Kidney (tissue), 14 donors: ENCODE data around the gene HOXA9. TPM values are rescaled to one million over a fixed set of nuclear protein-coding genes. Genes with fewer than 3 reads are reported as not detected.

ENCODE experiments used
- DNase-seq, 5 donors: peaks; one replicate each; pipeline ENCODE4 v3.0.0-alpha.2; 2013 to 2020
- FAIRE-seq: peaks from 2 replicates; lab custom pipeline; 2012; peaks lifted over from hg19 to GRCh38; lab: Jason Lieb, UNC
- H3K27ac ChIP-seq, 2 donors: one replicate each; pipeline ENCODE4 v1.7.0; 2013; ENCODE audit warnings: low read depth in 2 of 2, low read length in 2 of 2, inconsistent platforms in 1 of 2
- H3K27me3 ChIP-seq: one replicate; pipeline ENCODE4 v1.7.1; 2013; ENCODE audit warnings: low read length, inconsistent platforms; ENCODE audit not compliant: control insufficient read depth, insufficient read depth
- H3K36me3 ChIP-seq, 3 donors: one replicate each; pipeline versions ENCODE4 v1.7.0 to v1.7.1; 2013; ENCODE audit warnings: low read length in 3 of 3, control low read depth in 1 of 3, inconsistent platforms in 1 of 3; ENCODE audit not compliant: insufficient read depth in 3 of 3, control insufficient read depth in 2 of 3
- H3K4me1 ChIP-seq, 3 donors: one replicate each; pipeline versions ENCODE4 v1.7.0 to v1.7.1; 2013; ENCODE audit warnings: low read length in 3 of 3, inconsistent platforms in 1 of 3, low read depth in 1 of 3; ENCODE audit not compliant: control insufficient read depth in 2 of 3, insufficient read depth in 2 of 3
- H3K4me3 ChIP-seq, 3 donors: one replicate each; pipeline versions ENCODE4 v1.7.0 to v1.8.1; 2013; ENCODE audit warnings: low read length in 3 of 3, control low read depth in 1 of 3, inconsistent platforms in 1 of 3
- H3K9ac ChIP-seq, 3 donors: one replicate each; pipeline versions ENCODE4 v1.7.0 to v1.7.1; 2013; ENCODE audit warnings: low read length in 3 of 3, control low read depth in 1 of 3, inconsistent platforms in 1 of 3
- H3K9me3 ChIP-seq, 3 donors: one replicate each; pipeline versions ENCODE4 v1.7.0 to v1.7.1; 2013; ENCODE audit warnings: low read length in 3 of 3, control low read depth in 1 of 3, inconsistent platforms in 1 of 3; ENCODE audit not compliant: control insufficient read depth in 2 of 3, insufficient read depth in 1 of 3
- CTCF ChIP-seq: IDR thresholded peaks from 3 replicates; pipeline ENCODE4 v1.5.1; 2012; ENCODE audit warnings: mild to moderate bottlenecking, moderate library complexity, borderline replicate concordance; ENCODE audit not compliant: insufficient read depth; ENCODE audit errors: extremely low read depth
- intact Hi-C: fragments of 100-400 bp; cut with DNase I; formaldehyde crosslinking; loops from one replicate; pipeline ENCODE4 v1.11.1; 2022
- polyA plus RNA-seq: library from polyadenylated mRNA; stranded (reverse); fragments of 350-450 nt; fragmentation: Illumina TruSeq; extraction: RNeasy Lipid Tissue Mini Kit (QIAGEN cat#74804); gene quantifications from one replicate; pipeline ENCODE4 v1.2.3, GENCODE V29; 2014; ENCODE audit warnings: low read depth, low replicate concordance; ENCODE audit not compliant: insufficient read depth
- total RNA-seq: library from RNA; stranded (reverse); fragmentation: NEBNext Ultra II Directional; extraction: Animal tissue kit (Norgen Biotek cat#: 25700); gene quantifications from one replicate; pipeline ENCODE4 v1.2.1, GENCODE V29; 2021
- donor health status: control.
- donor health status: control.
- donor health status: control.
- donor health status: control.
- donor health status: control.
- donor health status: DM: yes; HTN: yes; CAD: no.
- donor health status: Normal renal cell carcinoma (clear cell type).

The HOXA9 gene
- total and polyA plus RNA-seq, 2 donors from 2014 or later, result 36.7 to 36.8 TPM

DNA sequence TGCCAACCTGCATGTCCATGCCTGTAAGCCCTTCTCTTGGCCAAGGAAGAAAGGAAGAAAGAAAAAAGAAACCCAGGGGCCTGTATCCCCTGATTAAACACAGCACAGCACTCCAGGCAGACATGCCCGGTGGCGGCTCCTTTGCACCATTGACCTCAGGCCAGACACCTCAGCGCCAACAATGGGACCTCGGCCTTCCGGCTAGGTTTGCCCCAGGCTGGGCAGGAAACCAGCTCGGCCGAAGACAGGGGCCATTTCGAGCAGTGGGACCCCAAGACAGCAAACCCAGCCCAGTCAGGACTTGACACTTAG, 5.9 kb upstream of the HOXA9 start:
- DNase-seq (peak in 2 of 5 donors; percentile 69), FAIRE-seq (no peak)
- Histone ChIP-seq H3K27me3 (no peaks in the 10 kb centered on the region), H3K9me3 (no peaks in the 10 kb centered on the region), H3K36me3 (no peaks in the 10 kb centered on the region), H3K27ac (peak overlapping the region; percentile 84 to 96), H3K9ac (peak overlapping the region; percentile 72 to 95 (median 85)), H3K4me1 (no peaks in the 10 kb centered on the region), H3K4me3 (peak overlapping the region; percentile 62 to 86 (median 78))
- intact Hi-C loops, result loop anchor here (10.0 kb wide), 1 partner anchor 1316 kb away; no protein-coding TSS in a partner anchor
- no peak for TF ChIP-seq CTCF

DNA sequence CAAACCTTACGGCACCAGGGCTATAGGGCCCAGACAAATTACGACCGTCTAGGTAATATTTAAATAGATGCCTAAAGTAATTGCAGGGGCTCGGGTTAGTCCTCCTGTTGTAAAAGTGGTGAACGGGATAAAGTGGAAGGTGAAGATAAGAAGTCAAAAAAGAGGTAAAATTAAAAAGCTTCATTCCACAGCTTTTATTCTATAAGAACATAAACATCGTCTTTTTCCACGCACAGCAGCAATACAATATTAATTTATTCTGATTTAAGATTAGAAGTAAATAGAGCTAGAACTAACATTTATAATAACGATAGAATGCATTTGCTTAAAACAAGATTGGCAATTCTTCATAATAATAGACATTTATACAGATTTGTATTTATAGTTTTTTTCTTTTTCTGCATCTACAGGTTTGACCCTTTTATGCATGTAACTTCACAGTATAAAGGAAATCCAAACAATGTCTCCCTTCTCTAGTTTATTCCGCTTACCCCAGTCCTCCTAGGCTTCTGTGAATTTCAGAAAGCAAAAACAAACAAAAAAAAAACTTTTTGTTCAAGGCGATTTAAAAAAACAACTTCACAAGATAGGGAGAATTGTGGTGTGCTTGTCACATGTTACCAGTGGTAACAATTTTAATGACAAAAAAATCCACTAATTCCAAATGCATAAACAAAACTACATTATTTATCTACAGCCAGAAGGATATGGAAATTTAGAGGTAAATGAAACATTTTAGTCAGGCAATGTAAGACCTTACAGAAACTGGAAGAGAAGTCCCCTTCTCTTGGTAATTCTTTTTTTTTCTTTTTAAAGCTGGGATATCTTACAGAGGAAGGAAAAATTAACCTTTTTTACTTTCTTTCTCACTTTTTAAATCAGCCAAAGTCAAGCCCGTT, 5.3 kb upstream of the HOXA9 start:
- Histone ChIP-seq H3K9ac (peak overlapping the region; percentile 72 to 95 (median 85)), H3K4me1 (no peaks in the 10 kb centered on the region), H3K27me3 (no peaks in the 10 kb centered on the region), H3K9me3 (no peaks in the 10 kb centered on the region), H3K36me3 (no peaks in the 10 kb centered on the region), H3K4me3 (peak overlapping the region; percentile 62 to 86 (median 78)), H3K27ac (peak overlapping the region; percentile 94 to 96)
- peak in 1 of 5 donors; percentile 53 for DNase-seq
- TF ChIP-seq CTCF, result no peak
- FAIRE-seq, result peak; percentile 33
- intact Hi-C loops, result loop anchor here (10.0 kb wide), 1 partner anchor 1316 kb away; no protein-coding TSS in a partner anchor

DNA sequence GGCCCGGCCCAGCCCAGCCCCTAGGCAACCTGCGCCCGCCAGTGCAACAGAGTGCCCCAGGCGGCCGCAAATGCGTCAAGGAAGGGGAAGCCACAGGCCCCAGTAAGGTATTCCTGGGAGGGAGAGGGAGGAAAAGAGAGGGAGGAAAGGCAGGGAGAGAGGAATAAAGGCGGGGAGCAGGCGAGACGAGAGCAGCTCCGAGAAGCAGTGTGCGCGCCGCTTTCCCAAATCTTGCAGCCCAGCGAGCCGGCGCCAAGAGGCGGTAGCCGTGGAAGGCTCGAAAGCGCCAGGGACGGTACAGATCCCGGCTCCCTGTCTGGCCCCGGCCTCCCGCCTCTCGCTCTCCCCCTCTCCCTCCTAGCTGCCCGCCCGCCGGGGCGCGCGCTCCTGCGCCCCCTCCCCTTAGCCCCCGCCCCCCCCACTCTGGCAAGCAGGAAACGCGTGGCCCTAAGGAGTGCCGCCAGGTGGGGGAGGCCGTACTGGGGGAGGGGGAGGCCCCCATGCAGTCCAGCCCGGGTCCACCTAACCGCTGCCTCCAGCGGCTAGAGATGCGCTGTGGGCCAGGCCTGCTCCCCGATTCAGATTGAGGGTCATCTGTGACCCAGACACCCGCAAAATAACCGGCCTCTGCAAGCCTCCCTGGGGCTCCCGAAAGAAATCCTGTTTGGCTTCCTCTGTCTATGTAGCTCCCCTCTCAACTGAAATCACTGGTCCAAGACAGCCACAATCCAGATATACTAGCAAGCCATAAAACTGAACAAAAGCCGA, 4.5 kb upstream of the HOXA9 start:
- no peak for TF ChIP-seq CTCF
- Histone ChIP-seq H3K9me3 (no peaks in the 10 kb centered on the region), H3K9ac (peak overlapping the region; percentile 72 to 95 (median 82)), H3K36me3 (no peaks in the 10 kb centered on the region), H3K4me3 (peak overlapping the region; percentile 71 to 86 (median 78)), H3K27ac (peak overlapping the region; percentile 94 to 96), H3K4me1 (no peaks in the 10 kb centered on the region), H3K27me3 (no peaks in the 10 kb centered on the region)
- DNase-seq (peak in 4 of 5 donors; percentile 77 to 92 (median 86)), FAIRE-seq (no peak)
- intact Hi-C loops, result loop anchor here (10.0 kb wide), 1 partner anchor 1315 kb away; no protein-coding TSS in a partner anchor
